ENCODE results near the gene TSPAN4. TPM values are rescaled to one million over a fixed set of nuclear protein-coding genes. Genes with fewer than 3 reads are reported as not detected.

Gene TSPAN4
- total and polyA plus RNA-seq, 9 of the 15 experiments (the other 6 are each of a cell fraction or from before 2014, with no cell fraction given) = 0.07 to 31.0 (median 15.7) TPM

DNA sequence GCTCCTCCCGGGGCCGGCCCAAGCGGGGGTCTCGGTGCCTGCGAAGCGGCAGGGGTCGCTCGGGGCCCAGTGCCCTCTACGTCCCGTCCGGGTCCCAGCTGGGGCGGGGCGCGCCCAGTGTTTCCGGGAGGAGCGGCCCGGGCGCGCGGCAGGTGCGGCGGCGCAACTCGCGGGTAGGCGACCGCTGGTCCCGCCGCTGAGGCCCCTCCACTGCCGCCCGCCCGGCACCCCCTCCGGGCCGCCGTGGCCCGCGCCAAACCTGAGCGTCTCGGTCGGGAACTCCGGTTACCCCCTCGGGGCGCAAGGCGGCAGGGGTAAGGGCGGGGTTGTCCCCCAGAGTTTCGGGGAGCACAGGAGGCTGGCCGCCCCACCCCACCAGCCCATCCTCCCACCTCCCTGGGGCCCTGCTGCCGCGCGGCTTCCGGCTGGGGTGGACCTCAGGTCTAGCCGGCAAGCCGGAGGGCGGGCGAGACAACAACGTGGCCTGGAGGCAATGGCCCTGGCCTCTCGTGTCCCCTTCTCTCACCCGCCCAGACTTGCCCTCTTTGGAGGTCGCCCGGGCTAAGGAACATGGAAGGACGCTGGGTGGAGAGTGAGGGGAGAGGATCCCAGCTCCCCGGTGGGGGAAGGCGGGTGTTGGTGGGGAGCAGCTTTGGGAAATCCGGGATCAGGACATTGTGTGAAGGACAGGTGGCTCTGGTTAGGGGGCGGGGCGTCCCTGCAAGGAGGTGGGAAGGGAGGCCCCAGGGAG lies 15.3 kb upstream of the TSPAN4 start (continued):
- TF ChIP-seq, protein P1, sequence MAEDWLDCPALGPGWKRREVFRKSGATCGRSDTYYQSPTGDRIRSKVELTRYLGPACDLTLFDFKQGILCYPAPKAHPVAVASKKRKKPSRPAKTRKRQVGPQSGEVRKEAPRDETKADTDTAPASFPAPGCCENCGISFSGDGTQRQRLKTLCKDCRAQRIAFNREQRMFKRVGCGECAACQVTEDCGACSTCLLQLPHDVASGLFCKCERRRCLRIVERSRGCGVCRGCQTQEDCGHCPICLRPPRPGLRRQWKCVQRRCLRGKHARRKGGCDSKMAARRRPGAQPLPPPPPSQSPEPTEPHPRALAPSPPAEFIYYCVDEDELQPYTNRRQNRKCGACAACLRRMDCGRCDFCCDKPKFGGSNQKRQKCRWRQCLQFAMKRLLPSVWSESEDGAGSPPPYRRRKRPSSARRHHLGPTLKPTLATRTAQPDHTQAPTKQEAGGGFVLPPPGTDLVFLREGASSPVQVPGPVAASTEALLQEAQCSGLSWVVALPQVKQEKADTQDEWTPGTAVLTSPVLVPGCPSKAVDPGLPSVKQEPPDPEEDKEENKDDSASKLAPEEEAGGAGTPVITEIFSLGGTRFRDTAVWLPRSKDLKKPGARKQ (CRISPR knock-in tag; IDR thresholded peaks at IDR 0.05) = no peak
- TF ChIP-seq RNF2 (IDR thresholded peaks at IDR 0.05) (peak; percentile 55; the same call in 1 of the 2 replicates), KAT7 (CRISPR knock-in tag; IDR thresholded peaks at IDR 0.05; ENCODE audit: borderline replicate concordance) (no peak), TBP (optimal IDR thresholded peaks at IDR 0.05; ENCODE audit: low read depth, low read length) (no peak), ZKSCAN1 (IDR thresholded peaks at IDR 0.05; ENCODE audit: low read depth, low read length) (no peak), KDM1A (IDR thresholded peaks at IDR 0.05) (no peak), MECOM (CRISPR knock-in tag; IDR thresholded peaks at IDR 0.05) (no peak), HLTF (IDR thresholded peaks at IDR 0.05) (no peak), FOXP1 (CRISPR knock-in tag; IDR thresholded peaks at IDR 0.05) (no peak), GATAD2B (IDR thresholded peaks at IDR 0.05; ENCODE audit: borderline replicate concordance) (peak; percentile 89), TEAD4 (IDR thresholded peaks at IDR 0.05; ENCODE audit: low read length) (no peak), TEAD4 (CRISPR knock-in tag; IDR thresholded peaks at IDR 0.05; ENCODE audit: borderline replicate concordance) (no peak), ZC3H8 (IDR thresholded peaks at IDR 0.05) (no peak), NR3C1 (CRISPR knock-in tag; IDR thresholded peaks at IDR 0.05) (no peak), TARDBP (IDR thresholded peaks at IDR 0.05) (0 out of 2 replicates have a peak, but pooled peaks have one; percentile 14), ZNF12 (CRISPR knock-in tag; IDR thresholded peaks at IDR 0.05) (no peak; the same call in 1 of the 2 replicates), SMARCB1 (IDR thresholded peaks at IDR 0.05; ENCODE audit: insufficient read length, low read depth) (no peak), CBX2 (IDR thresholded peaks at IDR 0.05; ENCODE audit: insufficient read depth, low read length, poor library complexity, severe bottlenecking) (no peak), HMG20A (CRISPR knock-in tag; conservative IDR thresholded peaks at IDR 0.05) (no peak), ZBTB7A (IDR thresholded peaks at IDR 0.05; ENCODE audit: borderline replicate concordance, control insufficient read depth, low read depth, low read length) (peak; percentile 95; the same call in 1 of the 2 replicates)
- TF ChIP-seq, protein P2, sequence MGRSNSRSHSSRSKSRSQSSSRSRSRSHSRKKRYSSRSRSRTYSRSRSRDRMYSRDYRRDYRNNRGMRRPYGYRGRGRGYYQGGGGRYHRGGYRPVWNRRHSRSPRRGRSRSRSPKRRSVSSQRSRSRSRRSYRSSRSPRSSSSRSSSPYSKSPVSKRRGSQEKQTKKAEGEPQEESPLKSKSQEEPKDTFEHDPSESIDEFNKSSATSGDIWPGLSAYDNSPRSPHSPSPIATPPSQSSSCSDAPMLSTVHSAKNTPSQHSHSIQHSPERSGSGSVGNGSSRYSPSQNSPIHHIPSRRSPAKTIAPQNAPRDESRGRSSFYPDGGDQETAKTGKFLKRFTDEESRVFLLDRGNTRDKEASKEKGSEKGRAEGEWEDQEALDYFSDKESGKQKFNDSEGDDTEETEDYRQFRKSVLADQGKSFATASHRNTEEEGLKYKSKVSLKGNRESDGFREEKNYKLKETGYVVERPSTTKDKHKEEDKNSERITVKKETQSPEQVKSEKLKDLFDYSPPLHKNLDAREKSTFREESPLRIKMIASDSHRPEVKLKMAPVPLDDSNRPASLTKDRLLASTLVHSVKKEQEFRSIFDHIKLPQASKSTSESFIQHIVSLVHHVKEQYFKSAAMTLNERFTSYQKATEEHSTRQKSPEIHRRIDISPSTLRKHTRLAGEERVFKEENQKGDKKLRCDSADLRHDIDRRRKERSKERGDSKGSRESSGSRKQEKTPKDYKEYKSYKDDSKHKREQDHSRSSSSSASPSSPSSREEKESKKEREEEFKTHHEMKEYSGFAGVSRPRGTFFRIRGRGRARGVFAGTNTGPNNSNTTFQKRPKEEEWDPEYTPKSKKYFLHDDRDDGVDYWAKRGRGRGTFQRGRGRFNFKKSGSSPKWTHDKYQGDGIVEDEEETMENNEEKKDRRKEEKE (IDR thresholded peaks at IDR 0.05; ENCODE audit: borderline replicate concordance in 1 of 2, control insufficient read depth in 1 of 2, low read depth in 2 of 2, low read length in 1 of 2) = no peak
- TF ChIP-seq, protein P3, sequence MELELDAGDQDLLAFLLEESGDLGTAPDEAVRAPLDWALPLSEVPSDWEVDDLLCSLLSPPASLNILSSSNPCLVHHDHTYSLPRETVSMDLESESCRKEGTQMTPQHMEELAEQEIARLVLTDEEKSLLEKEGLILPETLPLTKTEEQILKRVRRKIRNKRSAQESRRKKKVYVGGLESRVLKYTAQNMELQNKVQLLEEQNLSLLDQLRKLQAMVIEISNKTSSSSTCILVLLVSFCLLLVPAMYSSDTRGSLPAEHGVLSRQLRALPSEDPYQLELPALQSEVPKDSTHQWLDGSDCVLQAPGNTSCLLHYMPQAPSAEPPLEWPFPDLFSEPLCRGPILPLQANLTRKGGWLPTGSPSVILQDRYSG (tag; conservative IDR thresholded peaks at IDR 0.05; ENCODE audit: low read depth) = no peak
- TF ChIP-seq, protein P4, sequence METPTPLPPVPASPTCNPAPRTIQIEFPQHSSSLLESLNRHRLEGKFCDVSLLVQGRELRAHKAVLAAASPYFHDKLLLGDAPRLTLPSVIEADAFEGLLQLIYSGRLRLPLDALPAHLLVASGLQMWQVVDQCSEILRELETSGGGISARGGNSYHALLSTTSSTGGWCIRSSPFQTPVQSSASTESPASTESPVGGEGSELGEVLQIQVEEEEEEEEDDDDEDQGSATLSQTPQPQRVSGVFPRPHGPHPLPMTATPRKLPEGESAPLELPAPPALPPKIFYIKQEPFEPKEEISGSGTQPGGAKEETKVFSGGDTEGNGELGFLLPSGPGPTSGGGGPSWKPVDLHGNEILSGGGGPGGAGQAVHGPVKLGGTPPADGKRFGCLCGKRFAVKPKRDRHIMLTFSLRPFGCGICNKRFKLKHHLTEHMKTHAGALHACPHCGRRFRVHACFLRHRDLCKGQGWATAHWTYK (CRISPR knock-in tag; IDR thresholded peaks at IDR 0.05) = no peak

All from K562 (cell line).